H1 (cell line): ENCODE results near the gene EPN2. TPM values are rescaled to one million over a fixed set of nuclear protein-coding genes. Genes with fewer than 3 reads are reported as not detected.

Source experiments
- BACH1 ChIP-seq: IDR thresholded peaks from 2 replicates; pipeline ENCODE4 v1.6.1; 2012; ENCODE audit warnings: low read length, improper control_type of control experiment
- CBX5 ChIP-seq: fragments of 300-800, 300-1000 bp; sonication (generic); IDR thresholded peaks from 2 replicates; pipeline ENCODE4 v1.7.1; 2016; ENCODE audit warnings: antibody characterized with exemption, low read length, low read depth
- CBX8 ChIP-seq: fragments of 300-800, 300-1000 bp; sonication (generic); IDR thresholded peaks from 2 replicates; pipeline ENCODE4 v1.7.1; 2016; ENCODE audit warnings: low read depth, low read length, borderline replicate concordance
- CREB1 ChIP-seq: IDR thresholded peaks from 2 replicates; pipeline ENCODE4 v1.6.1; 2012; ENCODE audit warnings: inconsistent platforms
- JUND ChIP-seq: IDR thresholded peaks from 2 replicates; pipeline ENCODE4 v1.6.1; 2011; ENCODE audit warnings: mild to moderate bottlenecking, improper control_type of control experiment, low read length
- KDM5A ChIP-seq: fragments of 200-600 bp; IDR thresholded peaks from 2 replicates; pipeline ENCODE4 v1.7.1; 2012; ENCODE audit warnings: mild to moderate bottlenecking, low read length, inconsistent platforms, mixed read lengths
- RBBP5 ChIP-seq: IDR thresholded peaks from 2 replicates; pipeline ENCODE4 v1.7.1; 2012; ENCODE audit warnings: low read depth, mild to moderate bottlenecking, inconsistent platforms, low read length, moderate library complexity, borderline replicate concordance
- SP2 ChIP-seq: IDR thresholded peaks from 2 replicates; pipeline ENCODE4 v1.6.1; 2012; ENCODE audit warnings: mild to moderate bottlenecking, low read length, inconsistent platforms
- SRF ChIP-seq: IDR thresholded peaks from 2 replicates; pipeline ENCODE4 v1.6.1; 2011; ENCODE audit warnings: mild to moderate bottlenecking, low read depth, low read length, moderate library complexity
- SUZ12 ChIP-seq: fragments of 200-600 bp; sonication (generic); IDR thresholded peaks from 2 replicates; pipeline ENCODE4 v1.6.1; 2012; ENCODE audit warnings: mild to moderate bottlenecking, inconsistent platforms, low read length, moderate library complexity, mixed read lengths
- TBP ChIP-seq: IDR thresholded peaks from 2 replicates; pipeline ENCODE4 v1.6.1; 2011; ENCODE audit warnings: low read depth, low read length, improper control_type of control experiment
- polyA plus RNA-seq, 7 experiments: library from polyadenylated mRNA; depleted of rRNA in 3 of 7; stranded (reverse) in 5 of 7; unstranded in 2 of 7; fragments of >200 nt in 5 of 7; fragments of 200-250 nt in 2 of 7; gene quantifications; 1 replicate in 5 of 7; 2 replicates in 1 of 7; 4 replicates in 1 of 7; pipeline versions ENCODE4 v1.2.1 to v1.2.3, GENCODE V29; 2011 to 2013; ENCODE audit warnings: missing spikeins in 2 of 7, mixed read lengths in 2 of 7
- total RNA-seq: library from RNA; stranded (reverse); fragmentation: NEBNext Ultra II Directional; extraction: Animal tissue kit (Norgen Biotek cat#: 25700); gene quantifications from 2 replicates; pipeline ENCODE4 v1.2.1, GENCODE V29; 2021

The EPN2 gene
- total and polyA plus RNA-seq, 2 of the 8 experiments (the other 6 are each of a cell fraction or from before 2014, with no cell fraction given): 28.7 to 55.8 TPM

DNA sequence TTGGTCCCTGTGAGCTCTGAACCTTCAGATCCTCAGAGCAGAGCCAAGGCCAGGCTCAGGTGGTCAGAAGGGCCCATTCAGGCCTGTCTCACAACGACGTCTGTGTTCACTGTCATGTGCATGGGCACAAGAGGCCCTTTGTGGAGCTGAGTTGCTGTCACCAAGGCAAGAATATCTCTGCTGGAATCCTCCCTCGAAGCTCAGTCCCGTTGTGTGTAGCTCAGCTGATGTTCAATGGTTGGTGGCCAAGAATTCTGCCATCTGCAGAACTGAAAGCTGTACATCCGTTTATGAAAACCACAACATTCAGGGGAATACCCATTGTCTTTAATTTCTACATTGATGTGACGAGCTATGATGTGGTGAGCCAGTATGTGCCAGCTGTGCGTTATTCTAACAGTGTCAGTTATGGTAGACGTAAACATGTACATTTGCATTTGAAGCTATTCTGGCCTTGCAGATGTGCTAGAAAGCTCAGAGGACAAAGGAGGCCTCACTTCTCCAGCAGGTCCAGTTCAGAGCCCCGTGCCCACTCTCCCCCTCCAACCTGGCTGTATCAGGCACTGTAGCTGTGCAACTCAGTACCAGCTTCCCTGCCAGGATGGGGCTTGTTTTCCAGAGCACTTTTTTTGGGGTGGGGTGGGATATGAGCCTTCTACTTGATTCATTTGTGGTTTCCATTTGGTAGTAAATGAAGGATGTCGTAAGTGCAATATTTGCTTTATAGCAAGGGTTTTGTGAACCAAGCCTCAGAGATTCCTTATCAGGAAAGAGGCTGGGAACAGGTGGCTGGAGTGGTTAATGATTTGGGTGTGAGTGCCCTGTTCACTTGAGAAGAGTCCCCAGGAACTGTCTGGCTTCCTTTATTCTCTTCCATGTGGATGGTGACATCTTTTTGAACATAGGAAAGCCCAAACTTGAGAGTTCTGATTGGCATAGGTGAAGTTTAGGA is 69.3 kb downstream of the EPN2 start (continued):
- TF ChIP-seq TBP: no peak
- no peak for TF ChIP-seq SRF
- no peak for TF ChIP-seq BACH1
- no peak for TF ChIP-seq CREB1
- TF ChIP-seq CBX5: no peak
- TF ChIP-seq JUND: no peak
- no peak for TF ChIP-seq SP2
- TF ChIP-seq KDM5A: no peak
- no peak for TF ChIP-seq SUZ12
- no peak for TF ChIP-seq RBBP5
- TF ChIP-seq CBX8: no peak
